Keratinocyte (primary cell): ENCODE data around the gene PDZD2. TPM values are rescaled to one million over a fixed set of nuclear protein-coding genes. Genes with fewer than 3 reads are reported as not detected.

ENCODE experiments used
- DNase-seq: peaks from one replicate; pipeline ENCODE4 v3.0.0-alpha.2; 2011; ENCODE audit warnings: low read depth, missing footprints, low spot score
- FAIRE-seq: peaks from 2 replicates; lab custom pipeline; 2011; peaks lifted over from hg19 to GRCh38; lab: Jason Lieb, UNC
- H2AFZ ChIP-seq: 2 replicates; pipeline ENCODE4 v1.6.0; 2012; ENCODE audit warnings: low read length, control low read depth, inconsistent platforms; ENCODE audit not compliant: control insufficient read depth
- H3K27ac ChIP-seq: 2 replicates; pipeline ENCODE4 v1.5.1; 2011; ENCODE audit warnings: low read length; ENCODE audit not compliant: control insufficient read depth, insufficient read depth
- H3K27me3 ChIP-seq: 3 replicates; pipeline ENCODE4 v1.6.0; 2011; ENCODE audit warnings: low read length; ENCODE audit not compliant: control insufficient read depth, insufficient read depth; ENCODE audit errors: extremely low read depth
- H3K36me3 ChIP-seq, 2 experiments: 2 replicates in 1 of 2; 3 replicates in 1 of 2; pipeline ENCODE4 v1.5.1; 2011; ENCODE audit warnings: low read length in 2 of 2, mild to moderate bottlenecking in 1 of 2; ENCODE audit not compliant: control insufficient read depth in 2 of 2, insufficient read depth in 2 of 2; ENCODE audit errors: extremely low read depth in 1 of 2
- H3K4me1 ChIP-seq: 3 replicates; pipeline ENCODE4 v1.5.1; 2011; ENCODE audit warnings: low read length; ENCODE audit not compliant: control insufficient read depth, insufficient read depth; ENCODE audit errors: extremely low read depth
- H3K4me2 ChIP-seq: 3 replicates; pipeline ENCODE4 v1.6.0; 2011; ENCODE audit warnings: low read depth, low read length; ENCODE audit not compliant: control insufficient read depth, insufficient read depth; ENCODE audit errors: extremely low read depth
- H3K4me3 ChIP-seq, 3 experiments: fragments of 200-600 bp in 1 of 3; sonication (generic) in 1 of 3; 2 replicates in 2 of 3; 3 replicates in 1 of 3; pipeline ENCODE4 v1.5.1; 2011 to 2016; ENCODE audit warnings: low read length in 3 of 3, mild to moderate bottlenecking in 3 of 3, control low read depth in 2 of 3, inconsistent platforms in 1 of 3, low read depth in 1 of 3, mixed read lengths in 1 of 3, mixed run types in 1 of 3, moderate library complexity in 1 of 3; ENCODE audit not compliant: control insufficient read depth in 2 of 3, insufficient read depth in 2 of 3; ENCODE audit errors: extremely low read depth in 1 of 3
- H3K79me2 ChIP-seq: 2 replicates; pipeline ENCODE4 v1.6.0; 2012; ENCODE audit warnings: low read length; ENCODE audit not compliant: control insufficient read depth, insufficient read depth
- H3K9ac ChIP-seq: 3 replicates; pipeline ENCODE4 v1.6.0; 2011; ENCODE audit warnings: low read length; ENCODE audit not compliant: control insufficient read depth, insufficient read depth; ENCODE audit errors: extremely low read depth
- H3K9me1 ChIP-seq: 3 replicates; pipeline ENCODE4 v1.6.0; 2011; ENCODE audit warnings: low read length; ENCODE audit not compliant: control insufficient read depth, insufficient read depth; ENCODE audit errors: extremely low read depth
- H3K9me3 ChIP-seq: 2 replicates; pipeline ENCODE4 v1.5.1; 2012; ENCODE audit warnings: low read depth, low read length; ENCODE audit not compliant: control insufficient read depth
- H4K20me1 ChIP-seq: 3 replicates; pipeline ENCODE4 v1.6.0; 2011; ENCODE audit warnings: low read length; ENCODE audit not compliant: control insufficient read depth, insufficient read depth; ENCODE audit errors: extremely low read depth
- EZH2 ChIP-seq: IDR thresholded peaks from one replicate; pipeline ENCODE4 v1.6.1; 2012; ENCODE audit warnings: inconsistent platforms, mild to moderate bottlenecking, low read length, moderate library complexity
- dilution Hi-C: fragments of 300-500 bp; cut with MboI; formaldehyde crosslinking; loops from one replicate; pipeline ENCODE4 v1.7.0; 2020; ENCODE audit warnings: low sequenced_read_pairs; ENCODE audit not compliant: extremely low pct_ligation_motif_present
- polyA plus RNA-seq, 5 experiments: library from polyadenylated mRNA; depleted of rRNA in 3 of 5; stranded (reverse) in 3 of 5; stranded (forward) in 1 of 5; unstranded in 1 of 5; fragments of >200 nt; gene quantifications; 1 replicate in 1 of 5; 2 replicates in 3 of 5; 3 replicates in 1 of 5; pipeline versions ENCODE4 v1.2.1 to v1.2.3, GENCODE V29; 2011 to 2012; ENCODE audit warnings: missing spikeins in 2 of 5, low read depth in 1 of 5, low replicate concordance in 1 of 5
- TF ChIP-seq, protein P1 (sequence below), 3 experiments: IDR thresholded peaks in 1 of 3; conservative IDR thresholded peaks in 1 of 3; optimal IDR thresholded peaks in 1 of 3; 2 replicates in 2 of 3; 3 replicates in 1 of 3; pipeline versions ENCODE3 to v1.5.1; 2011; ENCODE audit warnings: low read length in 3 of 3, mild to moderate bottlenecking in 3 of 3, moderate library complexity in 2 of 3, control low read depth in 1 of 3, inconsistent platforms in 1 of 3; ENCODE audit not compliant: insufficient read depth in 2 of 3; ENCODE audit errors: extremely low read depth in 1 of 3

Gene PDZD2
- polyA plus RNA-seq, 1 donor (not counting 4 experiments of a cell fraction or from before 2014, with no cell fraction given), result 7.3 TPM

DNA sequence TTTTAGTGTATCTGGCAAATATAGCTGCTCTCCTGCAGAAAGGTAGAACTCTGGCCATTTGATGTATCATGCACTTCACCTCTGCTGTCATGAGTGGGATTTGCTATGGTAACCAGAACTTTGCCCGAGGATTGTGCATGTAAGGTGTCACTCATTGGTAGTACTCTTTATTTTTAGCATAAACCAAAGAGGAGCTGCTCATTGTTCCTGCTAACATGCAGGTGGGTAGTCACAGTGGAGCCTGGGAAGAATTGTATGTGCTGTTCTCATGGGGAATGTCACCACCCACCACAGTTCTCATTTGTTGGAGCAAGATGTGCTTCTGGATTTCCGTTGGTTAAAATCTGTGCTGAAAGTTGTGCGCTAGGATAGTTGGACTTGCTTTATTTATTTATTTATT lies 12.3 kb downstream of the PDZD2 start:
- no peak overlapping the region for H3K9ac ChIP-seq
- H3K79me2 ChIP-seq, result no peaks in the 10 kb centered on the region
- peaks cover 6% of the 10 kb centered on the region for H3K27me3 ChIP-seq
- no peak overlapping the region for H3K4me2 ChIP-seq
- TF ChIP-seq, protein P1, sequence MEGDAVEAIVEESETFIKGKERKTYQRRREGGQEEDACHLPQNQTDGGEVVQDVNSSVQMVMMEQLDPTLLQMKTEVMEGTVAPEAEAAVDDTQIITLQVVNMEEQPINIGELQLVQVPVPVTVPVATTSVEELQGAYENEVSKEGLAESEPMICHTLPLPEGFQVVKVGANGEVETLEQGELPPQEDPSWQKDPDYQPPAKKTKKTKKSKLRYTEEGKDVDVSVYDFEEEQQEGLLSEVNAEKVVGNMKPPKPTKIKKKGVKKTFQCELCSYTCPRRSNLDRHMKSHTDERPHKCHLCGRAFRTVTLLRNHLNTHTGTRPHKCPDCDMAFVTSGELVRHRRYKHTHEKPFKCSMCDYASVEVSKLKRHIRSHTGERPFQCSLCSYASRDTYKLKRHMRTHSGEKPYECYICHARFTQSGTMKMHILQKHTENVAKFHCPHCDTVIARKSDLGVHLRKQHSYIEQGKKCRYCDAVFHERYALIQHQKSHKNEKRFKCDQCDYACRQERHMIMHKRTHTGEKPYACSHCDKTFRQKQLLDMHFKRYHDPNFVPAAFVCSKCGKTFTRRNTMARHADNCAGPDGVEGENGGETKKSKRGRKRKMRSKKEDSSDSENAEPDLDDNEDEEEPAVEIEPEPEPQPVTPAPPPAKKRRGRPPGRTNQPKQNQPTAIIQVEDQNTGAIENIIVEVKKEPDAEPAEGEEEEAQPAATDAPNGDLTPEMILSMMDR (optimal IDR thresholded peaks at IDR 0.05 in 1 of 3, IDR thresholded peaks at IDR 0.05 in 1 of 3, conservative IDR thresholded peaks at IDR 0.05 in 1 of 3; ENCODE audit: extremely low read depth in 1 of 3, insufficient read depth in 2 of 3, low read length in 3 of 3), result no peak
- no peak for TF ChIP-seq EZH2
- no peaks in the 10 kb centered on the region for H3K9me3 ChIP-seq
- no peaks in the 10 kb centered on the region for H4K20me1 ChIP-seq
- H3K4me1 ChIP-seq, result no peaks in the 10 kb centered on the region
- FAIRE-seq (no peak), DNase-seq (no peak)
- H3K36me3 ChIP-seq, result no peaks in the 10 kb centered on the region
- dilution Hi-C loops, result no loop called here
- no peak overlapping the region for H2AFZ ChIP-seq
- H3K4me3 ChIP-seq, result no peak overlapping the region
- no peaks in the 10 kb centered on the region for H3K9me1 ChIP-seq
- no peak overlapping the region for H3K27ac ChIP-seq

DNA sequence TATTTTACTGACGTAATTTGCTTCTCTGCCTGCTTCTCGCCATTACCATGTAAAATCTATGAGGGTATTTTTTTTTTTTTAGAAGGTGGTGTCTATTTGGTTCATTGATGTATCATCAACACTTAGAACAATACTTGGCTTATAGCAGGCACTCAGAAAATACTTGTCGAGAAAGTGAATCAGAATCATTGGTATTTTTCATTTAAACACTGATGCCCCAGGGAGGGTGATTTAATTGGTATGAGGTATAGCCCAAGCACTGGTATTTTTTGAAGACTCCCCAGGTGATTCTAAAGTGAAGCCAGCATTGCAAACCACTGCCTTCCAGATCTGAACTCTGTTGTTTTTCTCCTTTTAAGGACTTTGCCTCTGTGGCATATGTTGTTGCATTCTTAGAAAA lies 16.6 kb downstream of the PDZD2 start:
- dilution Hi-C loops, result no loop called here
- no peaks in the 10 kb centered on the region for H3K9me3 ChIP-seq
- no peak overlapping the region for H3K9ac ChIP-seq
- FAIRE-seq, result no peak
- H3K79me2 ChIP-seq, result no peaks in the 10 kb centered on the region
- H3K4me1 ChIP-seq, result no peaks in the 10 kb centered on the region
- H2AFZ ChIP-seq, result no peak overlapping the region
- H3K36me3 ChIP-seq, result no peaks in the 10 kb centered on the region
- peaks cover 6% of the 10 kb centered on the region for H3K27me3 ChIP-seq
- no peaks in the 10 kb centered on the region for H3K9me1 ChIP-seq
- TF ChIP-seq, protein P1 (optimal IDR thresholded peaks at IDR 0.05 in 1 of 3, IDR thresholded peaks at IDR 0.05 in 1 of 3, conservative IDR thresholded peaks at IDR 0.05 in 1 of 3; ENCODE audit: extremely low read depth in 1 of 3, insufficient read depth in 2 of 3, low read length in 3 of 3), result no peak
- TF ChIP-seq EZH2, result no peak
- H3K4me3 ChIP-seq, result no peak overlapping the region
- no peak overlapping the region for H3K4me2 ChIP-seq
- DNase-seq, result no peak
- no peak overlapping the region for H3K27ac ChIP-seq
- no peaks in the 10 kb centered on the region for H4K20me1 ChIP-seq
